Liver (tissue), 2 donors: ENCODE results near the gene FAM13B.

Experiments
- TF ChIP-seq, protein P1 (sequence below): fragments of 150-350 bp; IDR thresholded peaks from 2 replicates; pipeline ENCODE4 v1.5.1; 2017; ENCODE audit warnings: improper control_type of control experiment, low read depth, low read length; ENCODE audit not compliant: missing input control
- TF ChIP-seq, protein P2 (sequence below): IDR thresholded peaks from 2 replicates; pipeline ENCODE4 v1.6.1; 2016; ENCODE audit warnings: antibody characterized with exemption
- TF ChIP-seq, protein P3 (sequence below): IDR thresholded peaks from 2 replicates; pipeline ENCODE4 v1.6.1; 2016; ENCODE audit warnings: antibody characterized with exemption
- donor health status: healthy.

- TF ChIP-seq, protein P1, sequence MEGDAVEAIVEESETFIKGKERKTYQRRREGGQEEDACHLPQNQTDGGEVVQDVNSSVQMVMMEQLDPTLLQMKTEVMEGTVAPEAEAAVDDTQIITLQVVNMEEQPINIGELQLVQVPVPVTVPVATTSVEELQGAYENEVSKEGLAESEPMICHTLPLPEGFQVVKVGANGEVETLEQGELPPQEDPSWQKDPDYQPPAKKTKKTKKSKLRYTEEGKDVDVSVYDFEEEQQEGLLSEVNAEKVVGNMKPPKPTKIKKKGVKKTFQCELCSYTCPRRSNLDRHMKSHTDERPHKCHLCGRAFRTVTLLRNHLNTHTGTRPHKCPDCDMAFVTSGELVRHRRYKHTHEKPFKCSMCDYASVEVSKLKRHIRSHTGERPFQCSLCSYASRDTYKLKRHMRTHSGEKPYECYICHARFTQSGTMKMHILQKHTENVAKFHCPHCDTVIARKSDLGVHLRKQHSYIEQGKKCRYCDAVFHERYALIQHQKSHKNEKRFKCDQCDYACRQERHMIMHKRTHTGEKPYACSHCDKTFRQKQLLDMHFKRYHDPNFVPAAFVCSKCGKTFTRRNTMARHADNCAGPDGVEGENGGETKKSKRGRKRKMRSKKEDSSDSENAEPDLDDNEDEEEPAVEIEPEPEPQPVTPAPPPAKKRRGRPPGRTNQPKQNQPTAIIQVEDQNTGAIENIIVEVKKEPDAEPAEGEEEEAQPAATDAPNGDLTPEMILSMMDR: no peak
- TF ChIP-seq, protein P2, sequence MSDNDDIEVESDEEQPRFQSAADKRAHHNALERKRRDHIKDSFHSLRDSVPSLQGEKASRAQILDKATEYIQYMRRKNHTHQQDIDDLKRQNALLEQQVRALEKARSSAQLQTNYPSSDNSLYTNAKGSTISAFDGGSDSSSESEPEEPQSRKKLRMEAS: no peak
- TF ChIP-seq, protein P3, sequence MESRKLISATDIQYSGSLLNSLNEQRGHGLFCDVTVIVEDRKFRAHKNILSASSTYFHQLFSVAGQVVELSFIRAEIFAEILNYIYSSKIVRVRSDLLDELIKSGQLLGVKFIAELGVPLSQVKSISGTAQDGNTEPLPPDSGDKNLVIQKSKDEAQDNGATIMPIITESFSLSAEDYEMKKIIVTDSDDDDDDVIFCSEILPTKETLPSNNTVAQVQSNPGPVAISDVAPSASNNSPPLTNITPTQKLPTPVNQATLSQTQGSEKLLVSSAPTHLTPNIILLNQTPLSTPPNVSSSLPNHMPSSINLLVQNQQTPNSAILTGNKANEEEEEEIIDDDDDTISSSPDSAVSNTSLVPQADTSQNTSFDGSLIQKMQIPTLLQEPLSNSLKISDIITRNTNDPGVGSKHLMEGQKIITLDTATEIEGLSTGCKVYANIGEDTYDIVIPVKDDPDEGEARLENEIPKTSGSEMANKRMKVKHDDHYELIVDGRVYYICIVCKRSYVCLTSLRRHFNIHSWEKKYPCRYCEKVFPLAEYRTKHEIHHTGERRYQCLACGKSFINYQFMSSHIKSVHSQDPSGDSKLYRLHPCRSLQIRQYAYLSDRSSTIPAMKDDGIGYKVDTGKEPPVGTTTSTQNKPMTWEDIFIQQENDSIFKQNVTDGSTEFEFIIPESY: no peak
Observed at GRCh38 chr5:137938751-137939143, 94.1 kb downstream of the FAM13B start.
